Neural progenitor cell (in vitro differentiated cells): ENCODE results near the gene GNA14.
"Not testable (repeated sequence)": the region's sequence is repeated elsewhere in the genome, so short reads cannot be mapped to it uniquely, and the experiment has no call there.

Source experiments
- EZH2 ChIP-seq: fragments of 200-600 bp; sonication (generic); IDR thresholded peaks from 2 replicates; pipeline ENCODE4 v1.6.1; 2017; ENCODE audit warnings: antibody characterized with exemption, mild to moderate bottlenecking, moderate library complexity
- EZH2phosphoT487 ChIP-seq: fragments of 200-600 bp; sonication (generic); IDR thresholded peaks from 2 replicates; pipeline ENCODE4 v1.6.1; 2017; ENCODE audit warnings: antibody characterized with exemption
- TF ChIP-seq, protein P1 (sequence below): fragments of 200-600 bp; sonication (generic); IDR thresholded peaks from 2 replicates; pipeline ENCODE4 v1.5.1; 2017; ENCODE audit warnings: antibody characterized with exemption, mild to moderate bottlenecking

DNA sequence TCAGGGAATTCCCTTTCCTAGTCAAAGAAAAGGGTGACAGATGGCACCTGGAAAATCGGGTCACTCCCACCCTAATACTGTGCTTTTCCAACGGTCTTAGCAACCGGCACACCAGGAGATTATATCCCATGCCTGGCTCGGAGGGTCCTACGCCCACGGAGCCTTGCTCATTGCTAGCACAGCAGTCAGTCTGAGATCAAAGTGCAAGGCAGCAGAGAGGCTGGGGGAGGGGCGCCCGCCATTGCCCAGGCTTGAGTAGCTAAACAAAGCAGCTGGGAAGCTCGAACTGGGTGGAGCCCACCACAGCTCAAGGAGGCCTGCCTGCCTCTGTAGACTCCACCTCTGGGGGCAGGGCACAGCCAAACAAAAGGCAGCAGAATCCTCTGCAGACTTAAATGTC lies 239.6 kb downstream of the GNA14 start:
- TF ChIP-seq, protein P1, sequence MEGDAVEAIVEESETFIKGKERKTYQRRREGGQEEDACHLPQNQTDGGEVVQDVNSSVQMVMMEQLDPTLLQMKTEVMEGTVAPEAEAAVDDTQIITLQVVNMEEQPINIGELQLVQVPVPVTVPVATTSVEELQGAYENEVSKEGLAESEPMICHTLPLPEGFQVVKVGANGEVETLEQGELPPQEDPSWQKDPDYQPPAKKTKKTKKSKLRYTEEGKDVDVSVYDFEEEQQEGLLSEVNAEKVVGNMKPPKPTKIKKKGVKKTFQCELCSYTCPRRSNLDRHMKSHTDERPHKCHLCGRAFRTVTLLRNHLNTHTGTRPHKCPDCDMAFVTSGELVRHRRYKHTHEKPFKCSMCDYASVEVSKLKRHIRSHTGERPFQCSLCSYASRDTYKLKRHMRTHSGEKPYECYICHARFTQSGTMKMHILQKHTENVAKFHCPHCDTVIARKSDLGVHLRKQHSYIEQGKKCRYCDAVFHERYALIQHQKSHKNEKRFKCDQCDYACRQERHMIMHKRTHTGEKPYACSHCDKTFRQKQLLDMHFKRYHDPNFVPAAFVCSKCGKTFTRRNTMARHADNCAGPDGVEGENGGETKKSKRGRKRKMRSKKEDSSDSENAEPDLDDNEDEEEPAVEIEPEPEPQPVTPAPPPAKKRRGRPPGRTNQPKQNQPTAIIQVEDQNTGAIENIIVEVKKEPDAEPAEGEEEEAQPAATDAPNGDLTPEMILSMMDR, result not testable (repeated sequence)
- not testable (repeated sequence) for TF ChIP-seq EZH2phosphoT487, EZH2
